GM12801 (cell line): Measurements from ENCODE around the gene CUTA.

Source experiments
- CTCF ChIP-seq: IDR thresholded peaks from one replicate; pipeline ENCODE4 v1.5.1; 2011; ENCODE audit warnings: control low read depth; ENCODE audit not compliant: insufficient read length; ENCODE audit errors: extremely low read depth

CUTA gene

DNA sequence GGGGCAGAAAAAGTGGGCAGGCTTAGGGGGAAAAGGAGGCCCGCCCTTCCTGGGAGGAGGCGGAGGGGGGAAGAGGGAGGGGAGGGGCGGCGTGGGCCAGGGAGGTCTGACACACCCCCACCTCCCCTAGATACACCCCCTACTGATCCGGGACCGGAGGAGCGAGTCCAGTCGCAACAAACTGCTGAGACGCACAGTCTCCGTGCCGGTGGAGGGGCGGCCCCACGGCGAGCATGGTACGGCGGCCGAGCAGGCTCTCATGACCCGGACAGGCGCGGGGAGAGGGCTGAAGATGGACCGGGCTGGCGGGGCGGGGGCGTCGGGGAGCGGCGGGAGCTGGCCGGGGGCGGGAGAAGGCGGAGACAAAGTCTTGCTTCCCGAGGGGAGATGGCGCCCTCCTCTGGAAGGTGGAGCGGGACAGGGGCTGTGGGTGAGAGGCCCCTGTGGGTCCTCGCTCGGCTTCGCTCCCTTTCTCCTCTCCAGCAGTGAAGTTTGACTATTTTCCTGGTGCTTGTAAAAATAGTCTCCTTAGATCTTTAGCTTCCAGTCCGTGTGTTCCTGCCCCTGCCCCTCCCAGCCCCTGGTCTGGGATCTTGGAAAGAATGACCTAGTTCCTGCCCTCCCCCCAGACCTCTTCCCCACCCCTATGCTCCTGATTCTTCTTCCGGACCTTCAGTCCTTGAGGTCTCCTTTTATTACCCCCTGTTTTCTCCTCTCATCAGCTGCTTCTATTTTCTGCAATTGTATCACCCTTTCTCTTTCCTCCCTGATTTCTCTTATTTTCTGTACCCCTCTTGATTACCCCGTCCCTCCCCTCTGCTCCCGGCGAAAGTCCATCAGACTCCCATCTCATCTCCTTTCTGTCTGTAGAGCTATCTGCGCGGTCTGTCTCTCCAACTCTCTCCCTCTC, 8.0 kb upstream of the CUTA start:
- no peak for TF ChIP-seq CTCF

GRCh38 chr6:33424855-33425667, 7.2 kb upstream of the CUTA start:
- TF ChIP-seq CTCF: no peak

- no peak for TF ChIP-seq CTCF
These were observed 5.9 kb upstream of the CUTA start for GRCh38 chr6:33423777-33424176.

- TF ChIP-seq CTCF: no peak
These were observed 3.4 kb upstream of the CUTA start for GRCh38 chr6:33421344-33421643.

- TF ChIP-seq CTCF: no peak
These were observed 2.8 kb upstream of the CUTA start for GRCh38 chr6:33420491-33421343.

- no peak for TF ChIP-seq CTCF
These were observed 1.9 kb upstream of the CUTA start, which contains the start of gene SYNGAP1 for GRCh38 chr6:33419580-33420490. SYNGAP1 (plus strand) TSS chr6:33420065; CDS start chr6:33420265, 200 bp downstream.
